Thyroid gland (tissue), 4 donors: Measurements from ENCODE around the gene TRAP1. TPM values are rescaled to one million over a fixed set of nuclear protein-coding genes. Genes with fewer than 3 reads are reported as not detected.

Experiments used
- DNase-seq, 2 donors: peaks; one replicate each; pipeline ENCODE4 v3.0.0-alpha.2; 2019
- H3K27ac ChIP-seq, 3 donors: fragments of 200-600 bp; sonication (generic); 1 replicate in 2 of 3; 2 replicates in 1 of 3; pipeline ENCODE4 v1.5.1; 2016 to 2019; ENCODE audit warnings: mild to moderate bottlenecking in 1 of 3, moderate library complexity in 1 of 3
- H3K27me3 ChIP-seq: fragments of 200-600 bp; sonication (generic); one replicate; pipeline ENCODE4 v1.5.1; 2019
- H3K36me3 ChIP-seq, 2 donors: fragments of 200-600 bp; sonication (generic); one replicate each; pipeline ENCODE4 v1.5.1; 2016 to 2019
- H3K4me1 ChIP-seq, 2 donors: fragments of 200-600 bp; sonication (generic); one replicate each; pipeline ENCODE4 v1.5.1; 2017 to 2019
- H3K4me3 ChIP-seq, 3 donors: fragments of 200-600 bp; sonication (generic); replicated peaks in 1 of 3; 1 replicate in 2 of 3; 2 replicates in 1 of 3; pipeline ENCODE4 v1.5.1; 2016; ENCODE audit warnings: mild to moderate bottlenecking in 1 of 3
- H3K9me3 ChIP-seq: fragments of 200-600 bp; sonication (generic); one replicate; pipeline ENCODE4 v1.5.1; 2017
- CTCF ChIP-seq, 6 experiments: fragments of 200-600 bp in 3 of 6; fragments of 450-650 bp in 3 of 6; sonication (generic) in 3 of 6; IDR thresholded peaks; one replicate each; pipeline ENCODE4 v1.5.1; 2016 to 2019; ENCODE audit warnings: antibody characterized with exemption in 6 of 6, mild to moderate bottlenecking in 2 of 6, inconsistent platforms in 1 of 6, moderate library complexity in 1 of 6
- POLR2A ChIP-seq, 2 donors: fragments of 450-650 bp; IDR thresholded peaks; one replicate each; pipeline ENCODE4 v1.6.1; 2017; ENCODE audit warnings: antibody characterized with exemption in 2 of 2, mild to moderate bottlenecking in 2 of 2, moderate library complexity in 1 of 2
- WGBS, 2 donors: methylation state at CpG; one replicate each; pipeline ENCODE4 v1.1.5; 2017; 5-methylcytosine and 5-hydroxymethylcytosine counted together
- intact Hi-C: fragments of 100-400 bp; cut with DNase I; formaldehyde crosslinking; loops from one replicate; pipeline ENCODE4 v1.15.1; 2023
- total RNA-seq, 4 donors: library from RNA; depleted of rRNA; stranded (reverse); fragments of >200 nt; gene quantifications; one replicate each; pipeline ENCODE4 v1.2.3, GENCODE V29; 2016

The TRAP1 gene
- total RNA-seq, 4 donors from 2014 or later, result 37.3 to 58.3 (median 53.9) TPM

GRCh38 chr16:3730161-3731125 lies 13.1 kb upstream of the TRAP1 start:
- Histone ChIP-seq H3K4me1 (no peaks in the 10 kb centered on the region), H3K27me3 (no peaks in the 10 kb centered on the region), H3K36me3 (peaks cover 72 to 77% of the 10 kb centered on the region in 2 donors), H3K9me3 (no peaks in the 10 kb centered on the region), H3K27ac (no peak overlapping the region), H3K4me3 (no peak overlapping the region)
- TF ChIP-seq CTCF (IDR thresholded peaks at IDR 0.05), result no peak
- TF ChIP-seq POLR2A (IDR thresholded peaks at IDR 0.05), result no peak
- no peak for DNase-seq
- intact Hi-C loops, result no loop called here
- WGBS, 2 donors, result 88 to 93% methylated on average over 22 to 23 of the region's 24 CpGs

GRCh38 chr16:3729161-3730112 lies 12.1 kb upstream of the TRAP1 start:
- Histone ChIP-seq H3K9me3 (no peaks in the 10 kb centered on the region), H3K36me3 (peaks cover 62 to 67% of the 10 kb centered on the region in 2 donors), H3K27ac (no peak overlapping the region), H3K27me3 (no peaks in the 10 kb centered on the region), H3K4me3 (no peak overlapping the region), H3K4me1 (no peaks in the 10 kb centered on the region)
- intact Hi-C loops, result no loop called here
- no peak for TF ChIP-seq POLR2A (IDR thresholded peaks at IDR 0.05)
- TF ChIP-seq CTCF (IDR thresholded peaks at IDR 0.05), result no peak
- 91 to 93% methylated on average over 23 to 40 of the region's 49 CpGs for whole genome bisulfite sequencing, 2 donors
- no peak for DNase-seq

- H3K9me3 ChIP-seq, result no peaks in the 10 kb centered on the region
- no peak overlapping the region for H3K4me3 ChIP-seq
- intact Hi-C loops, result no loop called here
- no peaks in the 10 kb centered on the region for H3K27me3 ChIP-seq
- H3K4me1 ChIP-seq, result no peaks in the 10 kb centered on the region
- DNase-seq, result no peak
- no peak for TF ChIP-seq POLR2A (IDR thresholded peaks at IDR 0.05)
- TF ChIP-seq CTCF (IDR thresholded peaks at IDR 0.05), result no peak
- H3K36me3 ChIP-seq, result peaks cover 54 to 59% of the 10 kb centered on the region in 2 donors
- WGBS, 2 donors, result 95 to 98% methylated on average over 12 of the region's 31 CpGs
- no peak overlapping the region for H3K27ac ChIP-seq
Measured at GRCh38 chr16:3728424-3729160, 11.3 kb upstream of the TRAP1 start.

- intact Hi-C loops, result no loop called here
- no peak overlapping the region for H3K27ac ChIP-seq
- H3K36me3 ChIP-seq, result peaks cover 53 to 56% of the 10 kb centered on the region in 2 donors
- TF ChIP-seq POLR2A (IDR thresholded peaks at IDR 0.05) (no peak), CTCF (IDR thresholded peaks at IDR 0.05) (no peak)
- H3K4me1 ChIP-seq, result no peaks in the 10 kb centered on the region
- H3K4me3 ChIP-seq, result no peak overlapping the region
- 94 to 96% methylated on average over 14 to 19 of the region's 21 CpGs for WGBS, 2 donors
- H3K27me3 ChIP-seq, result no peaks in the 10 kb centered on the region
- no peak for DNase-seq
- no peaks in the 10 kb centered on the region for H3K9me3 ChIP-seq
Measured at GRCh38 chr16:3727806-3728381, 10.6 kb upstream of the TRAP1 start.
